Tibial artery (tissue), 4 donors: ENCODE results near the gene SLC7A6.

Source experiments
- DNase-seq, 2 donors: peaks; one replicate each; pipeline ENCODE4 v3.0.0-alpha.2; 2019
- H3K27ac ChIP-seq, 2 donors: fragments of 200-600 bp; sonication (generic) in 1 of 2; 1 replicate in 1 of 2; 2 replicates in 1 of 2; pipeline ENCODE4 v1.5.1; 2018 to 2019; ENCODE audit warnings: mild to moderate bottlenecking in 1 of 2
- H3K27me3 ChIP-seq, 2 donors: fragments of 200-600 bp; sonication (generic) in 1 of 2; one replicate each; pipeline versions ENCODE4 v1.5.1 to v1.6.0; 2016 to 2019
- H3K36me3 ChIP-seq, 3 donors: fragments of 200-600 bp; sonication (generic) in 2 of 3; one replicate each; pipeline ENCODE4 v1.5.1; 2016 to 2019; ENCODE audit warnings: mild to moderate bottlenecking in 2 of 3
- H3K4me1 ChIP-seq, 4 donors: fragments of 200-600 bp; sonication (generic) in 2 of 4; 1 replicate in 3 of 4; 2 replicates in 1 of 4; pipeline ENCODE4 v1.5.1; 2016 to 2019
- H3K4me3 ChIP-seq, 2 donors: fragments of 200-600 bp; sonication (generic) in 1 of 2; 1 replicate in 1 of 2; 2 replicates in 1 of 2; pipeline ENCODE4 v1.5.1; 2018 to 2019; ENCODE audit warnings: mild to moderate bottlenecking in 2 of 2
- H3K9me3 ChIP-seq, 3 donors: fragments of 200-600 bp; sonication (generic) in 1 of 3; one replicate each; pipeline ENCODE4 v1.5.1; 2016 to 2019
- CTCF ChIP-seq, 2 experiments: fragments of 200-600 bp in 1 of 2; fragments of 450-650 bp in 1 of 2; IDR thresholded peaks; one replicate each; pipeline ENCODE4 v1.5.1; 2017 to 2019; ENCODE audit warnings: antibody characterized with exemption in 2 of 2, mild to moderate bottlenecking in 1 of 2, moderate library complexity in 1 of 2
- intact Hi-C: fragments of 100-400 bp; cut with DNase I; formaldehyde crosslinking; loops from one replicate; pipeline ENCODE4 v1.15.0; 2023; ENCODE audit warnings: low total_unique reads

Gene SLC7A6

GRCh38 chr16:68283346-68283745, 19.0 kb downstream of the SLC7A6 start:
- H3K4me3 ChIP-seq, result no peak overlapping the region
- intact Hi-C loops, result no loop called here
- no peak for TF ChIP-seq CTCF (IDR thresholded peaks at IDR 0.05)
- no peaks in the 10 kb centered on the region for H3K27me3 ChIP-seq
- H3K4me1 ChIP-seq, result peaks cover 0 to 26% (median 13%) of the 10 kb centered on the region in 4 donors
- no peak for DNase-seq
- H3K36me3 ChIP-seq, result peaks cover 6 to 21% (median 16%) of the 10 kb centered on the region in 3 donors
- no peaks in the 10 kb centered on the region for H3K9me3 ChIP-seq
- H3K27ac ChIP-seq, result peak overlapping the region in 1 of 2 donors; percentile 26

- no peaks in the 10 kb centered on the region for H3K9me3 ChIP-seq
- peaks cover 0 to 33% (median 17%) of the 10 kb centered on the region in 4 donors for H3K4me1 ChIP-seq
- no peak for TF ChIP-seq CTCF (IDR thresholded peaks at IDR 0.05)
- intact Hi-C loops, result no loop called here
- H3K27ac ChIP-seq, result peak overlapping the region in 1 of 2 donors; percentile 26
- no peak overlapping the region for H3K4me3 ChIP-seq
- peaks cover 6 to 21% (median 16%) of the 10 kb centered on the region in 3 donors for H3K36me3 ChIP-seq
- no peaks in the 10 kb centered on the region for H3K27me3 ChIP-seq
- peak in 1 of 2 donors; percentile 56 for DNase-seq
Observed at GRCh38 chr16:68283801-68284598, 19.7 kb downstream of the SLC7A6 start.

- Histone ChIP-seq H3K27ac (peak overlapping the region; percentile 10 to 46), H3K36me3 (peaks cover 6 to 21% (median 16%) of the 10 kb centered on the region in 3 donors), H3K4me3 (no peak overlapping the region), H3K4me1 (peaks cover 0 to 41% (median 19%) of the 10 kb centered on the region in 4 donors), H3K27me3 (no peaks in the 10 kb centered on the region), H3K9me3 (no peaks in the 10 kb centered on the region)
- no peak for DNase-seq
- TF ChIP-seq CTCF (IDR thresholded peaks at IDR 0.05), result no peak
- intact Hi-C loops, result no loop called here
Observed at GRCh38 chr16:68284847-68285246, 20.5 kb downstream of the SLC7A6 start.

- no peak for TF ChIP-seq CTCF (IDR thresholded peaks at IDR 0.05)
- Histone ChIP-seq H3K4me1 (peaks cover 0 to 49% (median 19%) of the 10 kb centered on the region in 4 donors), H3K9me3 (no peaks in the 10 kb centered on the region), H3K4me3 (no peak overlapping the region), H3K36me3 (peaks cover 6 to 26% (median 21%) of the 10 kb centered on the region in 3 donors), H3K27me3 (no peaks in the 10 kb centered on the region), H3K27ac (peak overlapping the region; percentile 10 to 46)
- DNase-seq, result no peak
- intact Hi-C loops, result no loop called here
Observed at GRCh38 chr16:68285683-68286082, 21.4 kb downstream of the SLC7A6 start.

- peaks cover 6 to 28% (median 24%) of the 10 kb centered on the region in 3 donors for H3K36me3 ChIP-seq
- peaks cover 0 to 50% (median 19%) of the 10 kb centered on the region in 4 donors for H3K4me1 ChIP-seq
- intact Hi-C loops, result no loop called here
- no peaks in the 10 kb centered on the region for H3K9me3 ChIP-seq
- DNase-seq, result no peak
- H3K27me3 ChIP-seq, result no peaks in the 10 kb centered on the region
- TF ChIP-seq CTCF (IDR thresholded peaks at IDR 0.05), result no peak
- H3K4me3 ChIP-seq, result no peak overlapping the region
- H3K27ac ChIP-seq, result peak overlapping the region; percentile 74 to 80
Observed at GRCh38 chr16:68286153-68287074, 22.1 kb downstream of the SLC7A6 start.
